GM18870 (cell line): ENCODE data around the gene ZCCHC9.

Source experiments
- ATAC-seq: cut with Tn5 transposase; IDR thresholded peaks from one replicate; pipeline ENCODE4 v1.9.1; 2021; ENCODE audit warnings: moderate library complexity; ENCODE audit not compliant: unreplicated experiment

ZCCHC9 gene

GRCh38 chr5:81354093-81354492 is 52.7 kb downstream of the ZCCHC9 start:
- no peak for ATAC-seq

GRCh38 chr5:81355291-81356251 is 54.2 kb downstream of the ZCCHC9 start:
- ATAC-seq: no peak

GRCh38 chr5:81359108-81359507 is 57.7 kb downstream of the ZCCHC9 start:
- no peak for ATAC-seq

- no peak for ATAC-seq
Observed at GRCh38 chr5:81359881-81360280, 58.5 kb downstream of the ZCCHC9 start.

- no peak for ATAC-seq
Observed at GRCh38 chr5:81360640-81361039, 59.3 kb downstream of the ZCCHC9 start.

GRCh38 chr5:81361600-81361999 is 60.2 kb downstream of the ZCCHC9 start:
- no peak for ATAC-seq
